ENCODE results near the gene TTYH2. TPM values are rescaled to one million over a fixed set of nuclear protein-coding genes. Genes with fewer than 3 reads are reported as not detected.

The TTYH2 gene
- total RNA-seq, 1 donor from 2014 or later, result 3.4 TPM

DNA sequence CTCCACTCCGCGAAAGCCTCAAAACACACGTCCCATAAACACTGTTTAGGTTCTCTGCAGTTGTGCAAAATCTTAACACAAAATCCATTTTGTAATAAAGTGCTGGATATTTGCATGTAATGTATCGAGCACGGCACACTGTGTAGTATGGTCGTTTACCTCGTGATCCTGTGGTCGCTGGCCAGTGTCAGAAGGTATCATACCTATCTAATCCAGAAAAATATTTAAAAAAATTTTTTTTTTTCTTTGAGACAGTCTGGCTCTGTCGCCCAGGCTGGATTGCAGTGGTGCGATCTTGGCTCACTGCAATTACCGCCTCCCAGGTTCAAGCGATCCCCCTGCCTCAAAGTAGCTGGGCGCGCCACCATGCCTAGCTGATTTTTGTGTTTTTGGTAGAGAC, 8.9 kb upstream of the TTYH2 start:
- DNase-seq (ENCODE audit: extremely low spot score in 2 of 2), result no peak
- no peaks in the 10 kb centered on the region for H3K27me3 ChIP-seq
- H3K4me1 ChIP-seq, result peaks cover 59% of the 10 kb centered on the region
- H3K4me3 ChIP-seq, result peak overlapping the region; percentile 75 to 91
- no peaks in the 10 kb centered on the region for H3K9me3 ChIP-seq
- TF ChIP-seq POLR2AphosphoS5 (IDR thresholded peaks at IDR 0.05; ENCODE audit: insufficient read depth in 1 of 2, low read depth in 1 of 2), result no peak
- no peak for TF ChIP-seq POLR2A (IDR thresholded peaks at IDR 0.05)
- TF ChIP-seq, protein P1, sequence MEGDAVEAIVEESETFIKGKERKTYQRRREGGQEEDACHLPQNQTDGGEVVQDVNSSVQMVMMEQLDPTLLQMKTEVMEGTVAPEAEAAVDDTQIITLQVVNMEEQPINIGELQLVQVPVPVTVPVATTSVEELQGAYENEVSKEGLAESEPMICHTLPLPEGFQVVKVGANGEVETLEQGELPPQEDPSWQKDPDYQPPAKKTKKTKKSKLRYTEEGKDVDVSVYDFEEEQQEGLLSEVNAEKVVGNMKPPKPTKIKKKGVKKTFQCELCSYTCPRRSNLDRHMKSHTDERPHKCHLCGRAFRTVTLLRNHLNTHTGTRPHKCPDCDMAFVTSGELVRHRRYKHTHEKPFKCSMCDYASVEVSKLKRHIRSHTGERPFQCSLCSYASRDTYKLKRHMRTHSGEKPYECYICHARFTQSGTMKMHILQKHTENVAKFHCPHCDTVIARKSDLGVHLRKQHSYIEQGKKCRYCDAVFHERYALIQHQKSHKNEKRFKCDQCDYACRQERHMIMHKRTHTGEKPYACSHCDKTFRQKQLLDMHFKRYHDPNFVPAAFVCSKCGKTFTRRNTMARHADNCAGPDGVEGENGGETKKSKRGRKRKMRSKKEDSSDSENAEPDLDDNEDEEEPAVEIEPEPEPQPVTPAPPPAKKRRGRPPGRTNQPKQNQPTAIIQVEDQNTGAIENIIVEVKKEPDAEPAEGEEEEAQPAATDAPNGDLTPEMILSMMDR (IDR thresholded peaks at IDR 0.05), result no peak
- intact Hi-C loops (cut with DNase I), result no loop called here
- H3K36me3 ChIP-seq, result peaks cover 0 to 34% of the 10 kb centered on the region in 2 donors
- H3K27ac ChIP-seq, result peak overlapping the region; percentile 79

DNA sequence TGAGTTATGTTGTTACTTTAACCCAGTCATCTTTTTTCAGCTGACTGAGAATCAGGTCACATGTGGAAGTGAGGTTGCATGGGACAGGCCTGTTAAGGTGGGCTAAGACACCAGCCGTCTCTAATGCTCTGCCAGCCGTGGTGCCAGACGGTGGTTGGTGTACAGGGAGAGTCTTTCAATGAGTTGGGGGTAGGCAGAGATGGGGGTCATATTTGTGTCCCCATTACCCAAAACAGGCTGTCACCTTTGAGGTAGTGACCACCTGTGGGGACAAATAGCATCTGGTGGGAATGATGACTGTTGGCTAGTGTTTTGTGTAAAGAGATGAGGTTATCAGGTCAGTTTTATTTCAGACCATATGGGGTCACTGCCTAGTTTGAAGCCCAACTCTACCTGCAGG, 8.1 kb upstream of the TTYH2 start:
- intact Hi-C loops (cut with DNase I), result no loop called here
- peaks cover 0 to 42% of the 10 kb centered on the region in 2 donors for H3K36me3 ChIP-seq
- TF ChIP-seq POLR2A (IDR thresholded peaks at IDR 0.05), result no peak
- TF ChIP-seq, protein P1 (IDR thresholded peaks at IDR 0.05), result no peak

DNA sequence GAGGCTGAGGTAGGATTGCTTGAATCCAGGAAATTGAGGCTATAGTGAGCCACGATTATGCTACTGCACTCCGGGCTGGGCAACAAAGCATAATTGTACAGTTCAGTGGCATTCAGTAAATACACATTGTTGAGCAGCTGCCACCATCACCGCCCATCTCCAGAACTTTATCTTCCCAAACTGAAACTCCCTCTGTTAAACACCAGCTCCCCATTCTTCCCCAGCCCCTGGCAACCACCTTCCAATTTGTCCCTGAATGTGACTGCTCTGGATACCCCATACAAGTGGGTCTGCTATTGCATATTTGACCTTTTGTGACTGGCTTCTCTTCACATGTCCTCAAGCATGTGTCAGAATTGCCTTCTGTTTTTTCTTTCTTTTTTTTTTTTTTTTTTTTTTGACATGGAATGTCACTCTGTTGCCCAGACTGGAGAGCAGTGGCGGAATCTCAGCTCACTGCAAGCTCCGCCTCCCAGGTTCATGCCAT, 7.0 kb upstream of the TTYH2 start:
- no peak for DNase-seq (ENCODE audit: extremely low spot score in 2 of 2)
- TF ChIP-seq POLR2A (IDR thresholded peaks at IDR 0.05) (no peak), POLR2AphosphoS5 (IDR thresholded peaks at IDR 0.05; ENCODE audit: insufficient read depth in 1 of 2, low read depth in 1 of 2) (no peak)
- TF ChIP-seq, protein P1 (IDR thresholded peaks at IDR 0.05), result no peak
- intact Hi-C loops (cut with DNase I), result no loop called here
- Histone ChIP-seq H3K9me3 (no peaks in the 10 kb centered on the region), H3K27me3 (no peaks in the 10 kb centered on the region), H3K4me3 (no peak overlapping the region), H3K4me1 (peaks cover 67% of the 10 kb centered on the region), H3K27ac (no peak overlapping the region), H3K36me3 (peaks cover 0 to 43% of the 10 kb centered on the region in 2 donors)

More for the DNA sequence above, 8.1 kb upstream of the TTYH2 start:
- Histone ChIP-seq H3K9me3 (no peaks in the 10 kb centered on the region), H3K27ac (no peak overlapping the region), H3K27me3 (no peaks in the 10 kb centered on the region), H3K4me3 (no peak overlapping the region), H3K4me1 (peaks cover 56% of the 10 kb centered on the region)
- DNase-seq (ENCODE audit: extremely low spot score in 2 of 2), result no peak

DNA sequence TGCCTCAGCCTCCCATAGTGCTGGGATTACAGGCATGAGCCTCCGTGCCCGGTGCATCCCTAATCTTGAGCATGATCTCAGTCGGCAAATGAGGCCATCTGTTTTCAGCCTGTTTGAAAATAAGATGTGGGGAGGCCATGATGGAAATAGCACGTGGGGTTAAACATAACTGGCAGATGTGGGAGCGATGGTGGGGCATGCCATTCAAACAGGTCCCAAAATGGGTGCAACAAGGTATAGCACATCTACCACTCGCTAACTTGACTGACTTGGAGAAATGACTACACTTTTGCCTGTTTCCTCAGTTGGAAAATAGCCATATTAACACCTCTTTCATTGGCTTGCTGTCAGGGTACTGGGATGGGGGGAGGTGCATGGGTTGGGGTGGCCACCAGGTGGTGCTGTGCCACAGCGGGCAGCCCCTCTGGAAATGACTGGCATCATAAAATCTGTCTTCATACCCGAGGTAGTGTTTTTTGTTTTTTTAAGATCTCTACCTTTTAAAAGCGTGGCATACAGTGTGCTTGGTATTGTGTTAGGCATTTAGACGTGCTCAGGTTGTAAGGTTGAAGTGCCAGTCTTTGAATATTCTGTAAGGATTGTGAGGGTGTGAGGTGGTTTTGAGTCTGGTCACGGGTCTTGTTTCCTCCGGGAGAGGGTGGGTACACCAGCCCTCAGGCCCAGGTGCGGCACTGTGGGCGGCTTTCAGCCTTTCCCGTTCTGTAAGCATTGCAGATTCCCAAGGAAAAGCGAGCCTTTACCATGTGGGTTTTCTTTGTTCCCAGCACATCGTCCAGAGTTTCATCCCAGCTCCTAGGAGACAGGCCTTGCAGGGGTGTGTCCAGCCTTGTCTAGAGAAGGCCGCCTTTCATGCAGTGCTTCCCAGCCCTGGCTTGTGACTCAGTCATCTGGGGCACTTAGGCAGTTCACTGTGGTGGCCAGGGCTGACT, 2.9 kb upstream of the TTYH2 start:
- no peaks in the 10 kb centered on the region for H3K27me3 ChIP-seq
- intact Hi-C loops (cut with DNase I), result loop anchor here (5.0 to 10.0 kb wide), 3 partner anchors 77 to 244 kb away; partner anchors contain the start of gene BTBD17
- peaks cover 0 to 38% of the 10 kb centered on the region in 2 donors for H3K36me3 ChIP-seq
- TF ChIP-seq POLR2AphosphoS5 (IDR thresholded peaks at IDR 0.05; ENCODE audit: insufficient read depth in 1 of 2, low read depth in 1 of 2), result no peak
- TF ChIP-seq, protein P1 (IDR thresholded peaks at IDR 0.05), result peak; percentile 76 to 96 (median 84)
- TF ChIP-seq POLR2A (IDR thresholded peaks at IDR 0.05), result no peak
- peaks cover 74% of the 10 kb centered on the region for H3K4me1 ChIP-seq
- H3K9me3 ChIP-seq, result no peaks in the 10 kb centered on the region
- no peak overlapping the region for H3K27ac ChIP-seq
- DNase-seq (ENCODE audit: extremely low spot score in 2 of 2), result no peak
- no peak overlapping the region for H3K4me3 ChIP-seq

Measured in vagina (tissue), 2 donors.